ENCODE data around the gene CARS1. TPM values are rescaled to one million over a fixed set of nuclear protein-coding genes. Genes with fewer than 3 reads are reported as not detected.

CARS1 gene
- total RNA-seq, 1 donor from 2014 or later: 40.7 TPM

DNA sequence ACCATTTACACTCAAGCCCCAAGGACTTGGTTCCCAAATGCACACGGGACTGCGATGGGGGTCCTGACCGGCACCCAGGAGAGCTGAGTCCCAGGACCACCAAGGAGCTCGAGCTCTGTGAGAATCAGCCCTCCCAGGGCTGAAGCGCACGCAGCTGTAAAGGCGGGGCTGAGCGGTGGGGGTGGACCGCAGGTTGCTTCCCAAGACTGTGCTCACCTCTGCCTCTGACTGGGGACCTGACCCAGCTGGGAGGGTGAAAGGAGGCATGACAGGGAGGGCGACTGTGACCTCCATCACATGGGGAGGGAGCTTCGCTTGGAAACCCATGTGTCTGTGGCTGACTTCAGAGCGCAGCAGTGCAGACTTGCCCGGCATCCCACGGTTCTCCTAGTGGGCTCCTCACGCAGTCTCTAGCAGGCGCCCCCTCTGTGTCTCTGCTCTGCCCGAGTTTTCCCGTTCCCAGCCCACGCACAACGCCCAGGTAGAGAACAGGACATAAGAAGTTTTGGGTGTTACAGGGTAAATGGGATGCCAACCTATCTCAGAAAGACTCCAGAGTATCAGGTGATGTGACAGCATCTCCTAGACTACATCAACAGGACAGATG, 49.7 kb downstream of the CARS1 start:
- no peak for DNase-seq

- no peak for DNase-seq
Observed at GRCh38 chr11:3006505-3007260, 50.5 kb downstream of the CARS1 start.

- no peak for DNase-seq
Observed at GRCh38 chr11:3004481-3004880, 52.7 kb downstream of the CARS1 start.

DNA sequence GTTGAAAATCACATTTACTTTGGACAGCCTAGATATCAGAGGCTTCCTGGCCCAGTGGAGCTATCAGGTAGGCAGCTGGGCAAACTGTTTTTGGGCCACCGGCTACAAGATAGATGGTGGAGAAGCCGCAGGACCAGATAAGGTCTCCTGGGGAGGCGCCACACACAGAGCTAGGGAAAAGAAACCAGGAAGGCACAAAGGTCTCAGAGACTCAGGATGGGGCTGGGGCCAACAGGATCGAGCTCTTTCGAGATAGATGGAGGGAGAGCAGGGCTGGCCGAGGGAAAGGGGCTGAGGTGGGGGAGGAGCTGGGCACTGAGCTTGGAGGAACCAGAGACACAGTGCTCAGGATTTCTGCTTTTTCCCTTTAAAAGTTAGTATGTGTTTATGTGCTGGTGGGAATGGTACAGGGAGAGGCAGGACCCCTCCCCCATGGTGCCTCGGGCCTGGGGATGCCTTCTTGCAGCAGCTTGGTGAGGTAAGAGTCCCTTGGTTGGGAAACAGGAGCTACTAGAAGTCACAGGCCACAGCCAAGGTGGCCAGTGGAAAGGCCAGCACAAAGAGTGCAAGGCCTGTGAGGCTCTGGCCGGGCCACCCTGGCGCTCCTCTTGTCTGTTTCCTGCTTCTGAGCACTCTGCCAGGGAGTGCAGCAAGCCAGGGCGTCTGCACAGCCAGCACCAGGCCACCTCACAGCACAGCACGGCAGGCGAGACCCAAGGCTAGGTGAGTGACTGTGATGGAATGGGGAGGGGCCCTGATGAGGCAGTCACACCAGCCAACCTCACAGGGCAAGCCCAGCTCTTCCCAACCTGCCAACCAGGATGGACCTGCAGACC, 53.6 kb downstream of the CARS1 start:
- no peak for DNase-seq

DNA sequence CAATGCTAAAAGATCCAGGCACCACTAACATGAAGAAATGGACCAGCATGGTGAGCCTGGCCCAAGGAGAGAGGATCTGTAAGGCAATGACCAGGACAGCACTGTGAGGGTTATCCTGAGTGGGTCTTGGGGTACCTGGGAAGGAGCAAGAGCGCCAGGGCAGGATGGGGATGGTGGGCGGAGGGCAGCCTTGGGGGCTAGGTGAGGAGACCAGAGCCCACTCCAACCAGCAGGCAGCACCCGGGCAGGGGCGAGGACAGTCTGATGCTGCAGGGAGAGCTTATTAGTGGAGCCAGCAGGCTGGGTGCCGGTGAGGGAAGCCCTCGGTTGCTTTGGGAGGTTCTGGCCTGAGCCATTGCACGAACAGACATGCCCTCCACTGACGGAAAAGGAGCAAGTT, 54.4 kb downstream of the CARS1 start:
- DNase-seq: no peak

GRCh38 chr11:3002351-3002861, 54.8 kb downstream of the CARS1 start:
- DNase-seq: no peak

DNA sequence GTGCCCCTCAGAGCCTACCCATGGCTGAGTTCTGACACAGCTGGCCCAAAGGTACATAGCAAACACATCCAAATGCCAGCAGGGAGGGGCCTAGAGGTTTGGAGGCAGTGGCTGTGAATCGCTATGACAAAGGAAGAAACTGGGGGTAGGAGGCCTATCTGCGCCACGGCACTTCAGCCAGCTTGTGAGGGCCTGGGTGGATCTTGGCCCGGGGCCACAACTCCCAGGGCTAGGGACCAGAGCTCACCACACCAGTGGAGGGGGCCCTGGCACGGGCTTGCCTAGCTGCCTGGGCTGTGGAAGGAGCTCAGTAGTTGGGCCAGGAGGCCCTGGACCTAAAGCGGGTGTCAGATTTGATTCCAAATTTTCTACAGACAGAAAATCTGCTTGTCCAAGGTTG, 55.7 kb downstream of the CARS1 start:
- no peak for DNase-seq

- DNase-seq: peak; percentile 73
Observed at GRCh38 chr11:3000032-3000961, 56.9 kb downstream of the CARS1 start.

DNA sequence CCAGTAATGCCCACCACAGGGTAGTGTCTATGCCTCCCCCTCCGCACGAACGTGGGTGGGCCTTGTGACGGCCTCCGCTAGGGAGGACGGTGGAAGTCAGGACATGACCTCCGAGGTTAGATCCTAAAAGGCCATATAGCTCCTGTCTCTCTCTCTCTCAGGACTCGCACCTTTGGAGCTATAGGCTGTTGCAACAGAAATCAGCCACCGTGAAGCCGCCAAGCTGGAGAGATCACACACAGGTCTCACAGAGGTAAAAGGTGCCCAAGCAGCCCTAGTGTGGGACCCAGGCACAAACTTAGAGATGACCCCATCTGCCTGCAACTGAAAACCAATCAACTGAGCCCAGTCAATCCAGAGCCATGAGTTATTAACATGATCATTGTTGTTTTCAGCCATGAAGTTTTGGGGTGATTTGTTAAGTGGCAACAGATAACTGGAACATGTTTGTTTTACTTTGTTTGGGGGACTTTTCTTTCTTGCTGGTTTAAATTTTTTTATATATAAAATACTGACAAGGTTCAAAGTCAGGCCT, 57.7 kb downstream of the CARS1 start:
- no peak for DNase-seq

- DNase-seq: no peak
Observed at GRCh38 chr11:2998073-2998850, 59.0 kb downstream of the CARS1 start.

DNA sequence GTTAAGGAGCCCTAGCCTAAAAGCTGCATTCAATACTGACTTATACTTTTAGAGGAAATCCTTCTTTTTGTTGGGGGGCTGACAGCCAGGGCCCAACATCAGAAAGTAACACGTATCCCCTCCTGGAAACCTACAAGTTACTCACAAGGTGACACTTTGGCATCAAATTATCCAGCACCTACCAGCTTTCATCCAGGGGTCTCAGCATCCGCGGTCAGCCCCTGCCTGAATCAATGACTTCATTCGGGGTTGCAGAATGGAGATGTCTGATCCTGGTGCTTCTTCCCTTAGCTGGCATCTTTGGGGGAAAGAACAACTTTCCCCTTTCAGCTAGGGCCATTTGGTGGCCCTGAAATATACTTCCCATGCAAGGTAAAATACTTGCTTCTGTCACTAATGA, 59.8 kb downstream of the CARS1 start:
- no peak for DNase-seq

DNA sequence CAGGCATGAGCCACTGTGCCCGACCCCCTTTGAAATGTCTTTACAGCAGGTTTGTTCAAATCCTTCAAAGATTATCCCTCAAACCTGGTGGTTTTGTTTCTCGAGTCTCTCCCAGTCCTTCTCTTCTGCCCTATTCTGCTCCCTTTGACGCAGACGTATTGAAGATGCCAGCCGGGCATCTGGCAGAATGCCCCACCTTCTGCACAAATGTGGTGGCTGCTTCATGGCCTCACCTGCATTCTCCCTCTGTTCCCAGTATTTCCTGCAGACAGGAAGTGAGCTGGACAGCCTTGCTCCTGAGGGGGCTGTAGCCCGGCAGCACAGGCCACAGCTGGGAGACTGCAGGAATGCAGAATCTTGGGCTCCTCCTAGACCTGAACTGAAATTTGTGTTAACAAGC, 60.2 kb downstream of the CARS1 start:
- DNase-seq: no peak

GRCh38 chr11:2995893-2996554, 61.2 kb downstream of the CARS1 start:
- DNase-seq: no peak

- no peak for DNase-seq
Observed at GRCh38 chr11:2995031-2995561, 62.1 kb downstream of the CARS1 start.

DNA sequence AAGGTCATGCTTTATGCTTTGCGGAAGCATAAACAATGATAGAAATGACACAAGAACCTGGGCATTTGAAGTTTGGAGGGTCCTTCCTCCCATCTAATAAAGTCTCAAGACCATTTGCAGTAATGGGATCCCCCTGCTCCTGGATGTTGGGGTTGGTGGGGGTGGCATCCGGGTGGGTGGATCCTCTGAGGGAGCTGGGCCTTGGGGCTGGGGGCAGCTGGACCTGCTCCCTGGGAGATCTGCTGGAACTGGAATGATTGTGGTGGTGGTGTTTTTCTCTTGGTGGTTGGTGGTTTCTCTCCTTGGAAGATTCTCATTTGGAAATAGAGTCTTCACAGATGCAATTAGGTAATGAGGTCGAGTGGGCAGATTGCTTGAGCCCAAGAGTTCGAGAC, 62.9 kb downstream of the CARS1 start:
- no peak for DNase-seq

DNA sequence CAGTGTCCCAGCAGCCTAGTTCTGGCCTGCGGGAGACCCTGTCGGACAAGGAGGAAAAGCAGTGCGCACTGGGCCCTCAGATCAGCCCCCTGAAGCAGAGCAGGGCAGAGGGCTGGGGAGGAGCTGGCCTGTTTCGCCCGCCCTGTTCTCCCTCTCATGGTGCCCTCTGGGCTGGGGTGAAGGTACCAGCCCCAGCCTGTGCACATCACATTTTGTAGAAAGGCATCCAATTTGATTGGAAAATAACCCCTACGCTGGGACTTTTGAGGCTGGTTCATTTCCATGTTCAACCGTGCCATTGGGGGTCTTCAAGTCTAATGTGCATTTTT, 64.3 kb downstream of the CARS1 start:
- DNase-seq: no peak

DNA sequence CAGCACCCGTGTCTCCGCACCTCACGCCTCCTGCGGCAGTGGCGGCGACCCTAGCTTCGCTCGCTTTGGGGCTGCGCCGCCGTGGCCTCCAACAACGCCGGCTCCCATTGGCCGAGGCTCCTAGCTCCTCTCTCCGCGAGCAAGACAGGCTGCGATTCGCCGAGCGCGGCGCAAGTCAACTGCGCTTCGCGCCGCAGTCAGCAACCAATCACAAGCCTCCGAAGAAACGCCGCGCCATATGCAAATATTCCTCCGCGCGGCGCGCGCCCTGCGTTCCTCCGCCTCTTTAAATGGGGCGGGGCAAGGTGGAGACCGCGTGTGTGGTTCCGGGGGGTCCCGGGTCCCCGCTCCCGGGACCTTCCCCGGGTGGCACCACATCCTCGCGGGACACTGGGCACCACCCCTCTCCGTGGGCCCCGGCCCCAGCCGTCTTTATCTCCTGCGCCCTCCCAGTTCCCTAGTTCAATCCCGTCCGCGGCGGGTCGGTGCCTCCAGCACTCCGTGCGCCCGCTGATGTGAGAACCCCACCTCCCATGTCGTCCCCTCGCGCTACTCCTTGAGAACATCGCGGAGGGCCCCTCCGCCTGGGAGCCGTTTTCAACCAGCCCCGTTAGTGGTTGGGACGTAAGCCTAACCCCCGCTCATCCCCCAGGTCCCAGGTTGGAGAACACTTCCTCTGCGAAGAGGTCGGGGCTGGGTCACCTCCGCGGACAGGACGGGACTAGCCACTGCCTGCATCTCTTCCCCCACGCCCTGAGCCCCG, 64.8 kb downstream of the CARS1 start, which contains the start of gene NAP1L4:
TSS of gene NAP1L4 (minus strand) at position 96 of the 763 bp plus-strand sequence. CDS start 13,109 bp downstream, outside the sequence.
- peak; percentile 99 for DNase-seq

GRCh38 chr11:2991452-2992233, 65.6 kb downstream of the CARS1 start:
- DNase-seq: peak; percentile 57
